SK-N-SH (cell line): Measurements from ENCODE around the gene NRP2. TPM values are rescaled to one million over a fixed set of nuclear protein-coding genes. Genes with fewer than 3 reads are reported as not detected.

Source experiments
- CTCF ChIA-PET: fragments of 300-600, 350-600 bp; formaldehyde crosslinking; extraction: SDS; loops from one replicate; lab custom pipeline; 2021; lab: Yijun Ruan, JAX
- POLR2A ChIA-PET: fragments of 350-600 bp; sonication (Branson Sonifier 250); formaldehyde crosslinking; extraction: SDS; loops from one replicate; lab custom pipeline; 2020; ENCODE audit warnings: antibody characterized with exemption, inconsistent platforms; lab: Yijun Ruan, JAX
- DNase-seq: peaks from one replicate; pipeline ENCODE4 v3.0.0; 2012
- H2AFZ ChIP-seq: fragments of 200-600 bp; sonication (generic); 2 replicates; pipeline ENCODE4 v1.8.1; 2016; ENCODE audit warnings: antibody characterized with exemption, mild to moderate bottlenecking, low read depth
- H3F3A ChIP-seq: fragments of 200-600 bp; sonication (generic); replicated peaks from 2 replicates; pipeline ENCODE3; 2016; ENCODE audit warnings: antibody characterized with exemption, mild to moderate bottlenecking; ENCODE audit not compliant: insufficient read depth
- H3K27ac ChIP-seq, 2 experiments: fragments of 200-500 bp in 1 of 2; fragments of 200-600 bp in 1 of 2; sonication (Bioruptor generic) in 1 of 2; sonication (generic), shearing (Covaris generic) in 1 of 2; 2 replicates each; pipeline versions ENCODE4 v1.5.1 to v1.6.1; 2014 to 2016; ENCODE audit warnings: low read depth in 2 of 2, inconsistent platforms in 1 of 2, low read length in 1 of 2, mild to moderate bottlenecking in 1 of 2, mixed read lengths in 1 of 2
- H3K27me3 ChIP-seq: fragments of 200-600 bp; sonication (generic), shearing (Covaris generic); 2 replicates; pipeline ENCODE4 v1.6.1; 2016; ENCODE audit warnings: mixed run types; ENCODE audit not compliant: insufficient read depth
- H3K36me3 ChIP-seq, 2 experiments: fragments of 200-500 bp in 1 of 2; fragments of 200-600 bp in 1 of 2; sonication (Bioruptor generic) in 1 of 2; sonication (generic) in 1 of 2; replicated peaks in 1 of 2; 2 replicates each; pipeline versions ENCODE3 to v1.5.1; 2014 to 2016; ENCODE audit warnings: low read length in 1 of 2, mild to moderate bottlenecking in 1 of 2; ENCODE audit not compliant: insufficient read depth in 2 of 2, control insufficient read depth in 1 of 2
- H3K4me1 ChIP-seq, 2 experiments: fragments of 200-500 bp in 1 of 2; fragments of 200-600 bp in 1 of 2; sonication (Bioruptor generic) in 1 of 2; sonication (generic), shearing (Covaris generic) in 1 of 2; 2 replicates each; pipeline versions ENCODE4 v1.5.1 to v1.6.1; 2014 to 2016; ENCODE audit warnings: low read depth in 1 of 2, low read length in 1 of 2, mixed run types in 1 of 2; ENCODE audit not compliant: insufficient read depth in 2 of 2, control insufficient read depth in 1 of 2
- H3K4me2 ChIP-seq: fragments of 200-600 bp; sonication (generic), shearing (Covaris generic); 2 replicates; pipeline ENCODE4 v1.6.1; 2017; ENCODE audit warnings: mixed run types
- H3K4me3 ChIP-seq, 2 experiments: fragments of 200-500 bp in 1 of 2; fragments of 200-600 bp in 1 of 2; sonication (Bioruptor generic) in 1 of 2; sonication (generic), shearing (Covaris generic) in 1 of 2; 2 replicates each; pipeline versions ENCODE4 v1.5.1 to v1.8.1; 2014 to 2016; ENCODE audit warnings: low read depth in 2 of 2, inconsistent platforms in 1 of 2, low read length in 1 of 2, mild to moderate bottlenecking in 1 of 2, mixed read lengths in 1 of 2, moderate library complexity in 1 of 2
- H3K79me2 ChIP-seq: fragments of 200-600 bp; sonication (generic); 2 replicates; pipeline ENCODE4 v1.8.1; 2017; ENCODE audit warnings: mild to moderate bottlenecking; ENCODE audit not compliant: insufficient read depth
- H3K9ac ChIP-seq: fragments of 200-600 bp; sonication (generic); 2 replicates; pipeline ENCODE4 v1.6.1; 2017; ENCODE audit warnings: mixed run types
- H3K9me2 ChIP-seq: fragments of 200-600 bp; sonication (generic); 2 replicates; pipeline ENCODE4 v1.6.1; 2017; ENCODE audit warnings: mixed run types
- H3K9me3 ChIP-seq: fragments of 200-600 bp; sonication (generic); 2 replicates; pipeline ENCODE4 v1.6.1; 2017; ENCODE audit warnings: mixed run types, mild to moderate bottlenecking, moderate library complexity
- H4K20me1 ChIP-seq: fragments of 200-600 bp; sonication (generic); 2 replicates; pipeline ENCODE4 v1.6.1; 2017; ENCODE audit warnings: mild to moderate bottlenecking, mixed run types; ENCODE audit not compliant: insufficient read depth
- CHD2 ChIP-seq: fragments of 150-350 bp; IDR thresholded peaks from 2 replicates; pipeline ENCODE4 v1.6.1; 2018; ENCODE audit warnings: low read length; ENCODE audit not compliant: partially characterized antibody
- CTCF ChIP-seq: fragments of 200-600 bp; sonication (generic); IDR thresholded peaks from 2 replicates; pipeline ENCODE4 v1.6.1; 2017; ENCODE audit warnings: antibody characterized with exemption, mild to moderate bottlenecking, moderate library complexity
- ELF1 ChIP-seq: IDR thresholded peaks from 2 replicates; pipeline ENCODE4 v1.4.0; 2012
- EP300 ChIP-seq, 2 experiments: IDR thresholded peaks; 2 replicates each; pipeline versions ENCODE4 v1.4.0 to v1.6.1; 2012; ENCODE audit warnings: borderline replicate concordance in 1 of 2, low read depth in 1 of 2, low read length in 1 of 2
- EZH2phosphoT487 ChIP-seq: fragments of 200-600 bp; sonication (generic); IDR thresholded peaks from 2 replicates; pipeline ENCODE4 v1.6.1; 2017; ENCODE audit warnings: low read depth, mixed run types, mild to moderate bottlenecking, antibody characterized with exemption, moderate library complexity, borderline replicate concordance
- FOSL2 ChIP-seq: IDR thresholded peaks from 2 replicates; pipeline ENCODE4 v1.4.0; 2012; ENCODE audit warnings: low read depth, mild to moderate bottlenecking, moderate library complexity, borderline replicate concordance
- FOXM1 ChIP-seq: IDR thresholded peaks from 2 replicates; pipeline ENCODE4 v1.4.0; 2012; ENCODE audit warnings: low read depth, mild to moderate bottlenecking
- GABPA ChIP-seq: IDR thresholded peaks from 2 replicates; pipeline ENCODE4 v1.4.0; 2012; ENCODE audit warnings: low read depth, mild to moderate bottlenecking
- IRF3 ChIP-seq: fragments of 150-350 bp; IDR thresholded peaks from 2 replicates; pipeline ENCODE4 v1.6.1; 2016; ENCODE audit warnings: mild to moderate bottlenecking, low read depth, low read length
- MEF2A ChIP-seq: IDR thresholded peaks from 2 replicates; pipeline ENCODE4 v1.4.0; 2012; ENCODE audit warnings: low read depth, borderline replicate concordance
- MXI1 ChIP-seq: IDR thresholded peaks from 2 replicates; pipeline ENCODE4 v1.6.1; 2012; ENCODE audit warnings: mild to moderate bottlenecking, low read depth, low read length, improper control_type of control experiment
- NRF1 ChIP-seq: IDR thresholded peaks from 2 replicates; pipeline ENCODE4 v1.6.1; 2012; ENCODE audit warnings: low read depth, mild to moderate bottlenecking, low read length
- RFX5 ChIP-seq: IDR thresholded peaks from 2 replicates; pipeline ENCODE4 v1.6.1; 2012; ENCODE audit warnings: mild to moderate bottlenecking, improper control_type of control experiment, low read length
- SIN3A ChIP-seq: IDR thresholded peaks from 2 replicates; pipeline ENCODE4 v1.6.1; 2012; ENCODE audit warnings: low read depth, mild to moderate bottlenecking, low read length, moderate library complexity, borderline replicate concordance
- TCF12 ChIP-seq: IDR thresholded peaks from 2 replicates; pipeline ENCODE4 v1.4.0; 2012
- USF2 ChIP-seq: fragments of 150-350 bp; IDR thresholded peaks from 2 replicates; pipeline ENCODE4 v1.6.1; 2017; ENCODE audit warnings: antibody characterized with exemption, low read length, low read depth, borderline replicate concordance
- YY1 ChIP-seq: IDR thresholded peaks from 2 replicates; pipeline ENCODE4 v1.4.0; 2012; ENCODE audit warnings: low read depth, mild to moderate bottlenecking
- ZBTB33 ChIP-seq: IDR thresholded peaks from 2 replicates; pipeline ENCODE4 v1.4.0; 2012; ENCODE audit warnings: low read depth, borderline replicate concordance
- WGBS: methylation state at CpG from one replicate; pipeline ENCODE4 v1.1.6; 2017; ENCODE audit warnings: low lambda C conversion rate; 5-methylcytosine and 5-hydroxymethylcytosine counted together
- polyA plus RNA-seq, 3 experiments: library from polyadenylated mRNA; depleted of rRNA; stranded (reverse); fragments of >200 nt; gene quantifications; 2 replicates each; pipeline ENCODE4 v1.2.3, GENCODE V29; 2012

NRP2 gene
- polyA plus RNA-seq, 1 of the 3 experiments (the other 2 are of a cell fraction): 68.8 TPM

GRCh38 chr2:205782941-205783340 lies 100.6 kb downstream of the NRP2 start:
- peaks cover 0 to 2% of the 10 kb centered on the region in 2 experiments; a peak in 2 of 4 replicates for H3K4me1 ChIP-seq
- no peak overlapping the region for H3K4me2 ChIP-seq
- 89% methylated on average over 4 of the region's 4 CpGs for WGBS
- H3F3A ChIP-seq: no peaks in the 10 kb centered on the region
- no peak for DNase-seq
- H3K27ac ChIP-seq: no peak overlapping the region
- no peaks in the 10 kb centered on the region for H3K27me3 ChIP-seq
- POLR2A ChIA-PET: no interaction called here
- no peaks in the 10 kb centered on the region for H3K36me3 ChIP-seq
- no peaks in the 10 kb centered on the region for H3K9me3 ChIP-seq
- H3K9ac ChIP-seq: no peak overlapping the region
- CTCF ChIA-PET: interaction anchor here (1.8 kb wide), 1 partner anchor 15 kb away, joined by 4 read pairs; no protein-coding TSS in a partner anchor
- H3K9me2 ChIP-seq: no peaks in the 10 kb centered on the region
- H4K20me1 ChIP-seq: no peaks in the 10 kb centered on the region
- TF ChIP-seq USF2 (no peak), RFX5 (no peak), NRF1 (no peak), FOXM1 (no peak), MXI1 (no peak), GABPA (no peak), MEF2A (no peak), ZBTB33 (no peak), SIN3A (no peak), FOSL2 (no peak), EP300 (IDR thresholded peaks at IDR 0.05; ENCODE audit: borderline replicate concordance in 1 of 2, low read depth in 1 of 2, low read length in 1 of 2) (no peak), CTCF (no peak), ELF1 (no peak), CHD2 (no peak), YY1 (no peak), TCF12 (no peak), EZH2phosphoT487 (no peak), IRF3 (no peak)
- no peak overlapping the region for H3K4me3 ChIP-seq
- H3K79me2 ChIP-seq: no peaks in the 10 kb centered on the region
- H2AFZ ChIP-seq: no peak overlapping the region
